H1 (cell line): ENCODE results near the gene PABPC1L. TPM values are rescaled to one million over a fixed set of nuclear protein-coding genes. Genes with fewer than 3 reads are reported as not detected.
A peak's percentile ranks its signal among the peaks of the same experiment; 100 is the strongest.

Experiments
- ATF3 ChIP-seq: IDR thresholded peaks from 2 replicates; pipeline ENCODE4 v1.6.1; 2011; ENCODE audit warnings: low read depth, mild to moderate bottlenecking, low read length; ENCODE audit not compliant: insufficient read depth
- CHD7 ChIP-seq: fragments of 300-600 bp; sonication (generic); IDR thresholded peaks from 2 replicates; pipeline ENCODE4 v1.7.1; 2012; ENCODE audit warnings: low read length, moderate library complexity, mild to moderate bottlenecking, inconsistent platforms; ENCODE audit not compliant: insufficient replicate concordance
- EGR1 ChIP-seq: IDR thresholded peaks from 2 replicates; pipeline ENCODE4 v1.6.1; 2011; ENCODE audit warnings: low read depth, low read length, borderline replicate concordance
- EZH2 ChIP-seq: fragments of 200-600 bp; sonication (generic); IDR thresholded peaks from 2 replicates; pipeline ENCODE4 v1.7.1; 2012; ENCODE audit warnings: low read depth, mild to moderate bottlenecking, moderate library complexity, low read length, inconsistent platforms; ENCODE audit not compliant: severe bottlenecking
- KDM5A ChIP-seq: fragments of 200-600 bp; IDR thresholded peaks from 2 replicates; pipeline ENCODE4 v1.7.1; 2012; ENCODE audit warnings: mild to moderate bottlenecking, low read length, inconsistent platforms, mixed read lengths
- NRF1 ChIP-seq: IDR thresholded peaks from 2 replicates; pipeline ENCODE4 v1.6.1; 2011; ENCODE audit warnings: mild to moderate bottlenecking, low read depth, low read length, improper control_type of control experiment
- RBBP5 ChIP-seq: IDR thresholded peaks from 2 replicates; pipeline ENCODE4 v1.7.1; 2012; ENCODE audit warnings: low read depth, mild to moderate bottlenecking, inconsistent platforms, low read length, moderate library complexity, borderline replicate concordance
- RFX5 ChIP-seq: IDR thresholded peaks from 2 replicates; pipeline ENCODE4 v1.6.1; 2011; ENCODE audit warnings: low read depth, low read length, improper control_type of control experiment, borderline replicate concordance
- SRF ChIP-seq: IDR thresholded peaks from 2 replicates; pipeline ENCODE4 v1.6.1; 2011; ENCODE audit warnings: mild to moderate bottlenecking, low read depth, low read length, moderate library complexity
- polyA plus RNA-seq, 7 experiments: library from polyadenylated mRNA; depleted of rRNA in 3 of 7; stranded (reverse) in 5 of 7; unstranded in 2 of 7; fragments of >200 nt in 5 of 7; fragments of 200-250 nt in 2 of 7; gene quantifications; 1 replicate in 5 of 7; 2 replicates in 1 of 7; 4 replicates in 1 of 7; pipeline versions ENCODE4 v1.2.1 to v1.2.3, GENCODE V29; 2011 to 2013; ENCODE audit warnings: missing spikeins in 2 of 7, mixed read lengths in 2 of 7
- total RNA-seq: library from RNA; stranded (reverse); fragmentation: NEBNext Ultra II Directional; extraction: Animal tissue kit (Norgen Biotek cat#: 25700); gene quantifications from 2 replicates; pipeline ENCODE4 v1.2.1, GENCODE V29; 2021

Gene PABPC1L
- total and polyA plus RNA-seq, 2 of the 8 experiments (the other 6 are each of a cell fraction or from before 2014, with no cell fraction given) = 61.1 to 108 TPM

- TF ChIP-seq CHD7 = no peak
- no peak for TF ChIP-seq KDM5A
- TF ChIP-seq RFX5 = no peak
- no peak for TF ChIP-seq EGR1
- TF ChIP-seq ATF3 = no peak
- no peak for TF ChIP-seq SRF
- TF ChIP-seq RBBP5 = peak; percentile 89; the same call in 1 of the 2 replicates
- TF ChIP-seq EZH2 = no peak
- peak; percentile 51 for TF ChIP-seq NRF1
These were observed 50.4 kb downstream of the PABPC1L start, which contains the start of gene TOMM34 (continued) for GRCh38 chr20:44960103-44960852.
